A549 (cell line): ENCODE measurements around the gene PSME3IP1.

ENCODE experiments used
- CTCF ChIP-seq: fragments of >200 bp; sonication (Bioruptor Twin); formaldehyde crosslinking; IDR thresholded peaks from 3 replicates; pipeline ENCODE4 v1.5.1; 2016
- FOSB ChIP-seq: fragments of 250-450 bp; sonication (Bioruptor Pico); IDR thresholded peaks from 2 replicates; pipeline ENCODE4 v1.5.0; 2020; ENCODE audit warnings: mild to moderate bottlenecking, moderate library complexity
- HOXA7 ChIP-seq: fragments of 250-450 bp; sonication (Bioruptor Pico); IDR thresholded peaks from 2 replicates; pipeline ENCODE4 v1.5.0; 2020; ENCODE audit warnings: mild to moderate bottlenecking, moderate library complexity
- MAX ChIP-seq: IDR thresholded peaks from 2 replicates; pipeline ENCODE4 v1.6.1; 2012
- POLR2AphosphoS2 ChIP-seq: conservative IDR thresholded peaks from 2 replicates; pipeline ENCODE4 v1.6.1; 2012; ENCODE audit warnings: low read length, improper control_type of control experiment, inconsistent platforms
- RARB ChIP-seq: fragments of 250-450 bp; sonication (Bioruptor Pico); IDR thresholded peaks from 2 replicates; pipeline ENCODE4 v1.8.0; 2021; ENCODE audit warnings: mild to moderate bottlenecking, moderate library complexity
- RCOR1 ChIP-seq: fragments of 150-350 bp; IDR thresholded peaks from 2 replicates; pipeline ENCODE4 v1.6.1; 2014; ENCODE audit warnings: antibody characterized with exemption, low read length, low read depth
- ZC3H11A ChIP-seq: fragments of 450-650 bp; IDR thresholded peaks from 2 replicates; pipeline ENCODE4 v1.6.1; 2014; ENCODE audit warnings: antibody characterized with exemption, mild to moderate bottlenecking

DNA sequence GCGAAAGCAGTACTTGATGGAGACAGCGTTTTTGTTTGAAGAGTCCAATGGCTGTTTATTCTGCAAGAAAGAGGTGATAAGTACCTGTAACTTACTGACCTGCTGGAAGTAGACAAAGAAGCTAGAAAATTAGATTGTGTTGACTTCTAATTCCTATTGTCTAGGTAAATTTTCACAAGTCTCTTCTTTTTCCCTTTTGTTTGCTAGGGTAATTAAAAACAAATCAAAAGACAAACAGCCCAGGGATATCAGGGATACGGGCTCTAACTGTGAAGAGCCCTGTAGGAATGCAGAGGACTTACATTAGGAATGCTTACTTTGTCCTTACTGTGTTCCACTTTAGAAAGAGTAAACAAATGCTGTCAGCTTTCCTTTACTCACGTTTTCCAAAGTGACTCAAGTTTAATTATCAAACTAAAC, 7.0 kb downstream of the PSME3IP1 start:
- TF ChIP-seq HOXA7 (CRISPR knock-in tag): no peak
- TF ChIP-seq RCOR1: no peak
- no peak for TF ChIP-seq MAX
- TF ChIP-seq RARB (CRISPR knock-in tag): no peak
- TF ChIP-seq POLR2AphosphoS2: no peak
- TF ChIP-seq ZC3H11A: no peak
- no peak for TF ChIP-seq CTCF
- TF ChIP-seq FOSB (CRISPR knock-in tag): no peak
